HepG2 (cell line): ENCODE measurements around the gene SP6. TPM values are rescaled to one million over a fixed set of nuclear protein-coding genes. Genes with fewer than 3 reads are reported as not detected.

ENCODE experiments used
- ATAC-seq: fragments of 200-7000 bp; cut with Tn5 transposase; 3 replicates; pipeline ENCODE4 v1.9.1; 2020; ENCODE audit warnings: mild to moderate bottlenecking, moderate library complexity
- BruUV-seq: library from RNA; stranded (reverse); fragments of 400-500 nt; replicated peaks from 2 replicates; lab custom pipeline; 2021; lab: Mats Ljungman, UMichigan
- CTCF ChIA-PET: fragments of 300-600 bp; formaldehyde crosslinking; extraction: SDS; loops from one replicate; lab custom pipeline; 2021; ENCODE audit warnings: low total read pairs, inconsistent platforms, low intra/inter-chr PET ratio; lab: Yijun Ruan, JAX
- POLR2A ChIA-PET: fragments of 350-600 bp; sonication (Branson Sonifier 250); formaldehyde crosslinking; loops from one replicate; lab custom pipeline; 2020; ENCODE audit warnings: antibody characterized with exemption, inconsistent platforms; lab: Yijun Ruan, JAX
- DNase-seq: peaks from one replicate; pipeline ENCODE4 v3.0.0-alpha.2; 2015; ENCODE audit warnings: low spot score
- FAIRE-seq: peaks from 3 replicates; lab custom pipeline; 2011; peaks lifted over from hg19 to GRCh38; lab: Jason Lieb, UNC
- H2AFZ ChIP-seq: one replicate; pipeline ENCODE4 v1.6.1; 2011; ENCODE audit warnings: low read length, inconsistent platforms
- H3K27ac ChIP-seq: fragments of 300-600 bp; 3 replicates; pipeline ENCODE4 v1.8.0; 2011; ENCODE audit warnings: mixed run types, mild to moderate bottlenecking, mixed read lengths, low read length, inconsistent platforms; ENCODE audit not compliant: insufficient read depth; ENCODE audit errors: extremely low read length
- H3K27me3 ChIP-seq, 2 experiments: fragments of 200-600 bp in 1 of 2; 2 replicates in 1 of 2; 3 replicates in 1 of 2; pipeline versions ENCODE4 v1.6.0 to v1.8.0; 2011; ENCODE audit warnings: low read length in 2 of 2, mild to moderate bottlenecking in 2 of 2, moderate library complexity in 2 of 2, inconsistent platforms in 1 of 2; ENCODE audit not compliant: insufficient read depth in 2 of 2, control insufficient read depth in 1 of 2
- H3K36me3 ChIP-seq, 2 experiments: fragments of 200-600 bp in 1 of 2; replicated peaks in 1 of 2; 2 replicates in 1 of 2; 3 replicates in 1 of 2; pipeline versions ENCODE4 v1.5.1 to v1.8.0; 2011; ENCODE audit warnings: low read length in 2 of 2, inconsistent platforms in 1 of 2; ENCODE audit not compliant: insufficient read depth in 2 of 2, control insufficient read depth in 1 of 2
- H3K4me1 ChIP-seq: 2 replicates; pipeline ENCODE4 v1.5.1; 2012; ENCODE audit warnings: low read length, inconsistent platforms; ENCODE audit not compliant: insufficient read depth
- H3K4me2 ChIP-seq: 2 replicates; pipeline ENCODE4 v1.6.0; 2011; ENCODE audit warnings: low read depth, low read length, inconsistent platforms
- H3K4me3 ChIP-seq, 3 experiments: fragments of 200-600 bp in 1 of 3; sonication (generic), shearing (Covaris generic) in 1 of 3; replicated peaks in 1 of 3; 2 replicates each; pipeline ENCODE4 v1.5.1; 2011 to 2016; ENCODE audit warnings: low read length in 3 of 3, inconsistent platforms in 2 of 3, low read depth in 2 of 3, mild to moderate bottlenecking in 2 of 3, control low read depth in 1 of 3, mixed read lengths in 1 of 3; ENCODE audit not compliant: insufficient read depth in 1 of 3
- H3K79me2 ChIP-seq: one replicate; pipeline ENCODE4 v1.6.1; 2011; ENCODE audit warnings: low read length, inconsistent platforms; ENCODE audit not compliant: insufficient read depth
- H3K9ac ChIP-seq: 2 replicates; pipeline ENCODE4 v1.6.0; 2011; ENCODE audit warnings: mild to moderate bottlenecking, low read depth, low read length, inconsistent platforms; ENCODE audit not compliant: insufficient read depth
- H3K9me3 ChIP-seq: 2 replicates; pipeline ENCODE4 v1.5.1; 2012; ENCODE audit warnings: mild to moderate bottlenecking, low read length
- H4K20me1 ChIP-seq: 2 replicates; pipeline ENCODE4 v1.6.0; 2011; ENCODE audit warnings: inconsistent platforms, mild to moderate bottlenecking, low read length, moderate library complexity; ENCODE audit not compliant: insufficient read depth
- ARHGAP35 ChIP-seq: sonication (generic); formaldehyde crosslinking; IDR thresholded peaks from 2 replicates; pipeline ENCODE4 v1.9.0; 2022; ENCODE audit warnings: mild to moderate bottlenecking, inconsistent platforms, moderate library complexity, missing genetic modification reagents, borderline replicate concordance
- ATF1 ChIP-seq: IDR thresholded peaks from 2 replicates; pipeline ENCODE4 v1.6.1; 2016; ENCODE audit warnings: mild to moderate bottlenecking, control low read depth
- CAMTA2 ChIP-seq: sonication (generic); formaldehyde crosslinking; IDR thresholded peaks from 2 replicates; pipeline ENCODE4 v1.4.0; 2020; ENCODE audit warnings: mild to moderate bottlenecking, missing genetic modification reagents, borderline replicate concordance
- DRAP1 ChIP-seq: IDR thresholded peaks from 2 replicates; pipeline ENCODE4 v1.6.1; 2016; ENCODE audit warnings: missing genetic modification reagents, missing compliant biosample characterization
- GABPB1 ChIP-seq: IDR thresholded peaks from 2 replicates; pipeline ENCODE4 v1.6.1; 2016; ENCODE audit warnings: mild to moderate bottlenecking, missing genetic modification reagents, moderate library complexity, missing compliant biosample characterization
- MTF1 ChIP-seq: sonication (generic); formaldehyde crosslinking; IDR thresholded peaks from 2 replicates; pipeline ENCODE4 v1.5.0; 2020; ENCODE audit warnings: missing genetic modification reagents
- MYNN ChIP-seq: sonication (generic); formaldehyde crosslinking; IDR thresholded peaks from 2 replicates; pipeline ENCODE4 v1.4.0; 2020; ENCODE audit warnings: mild to moderate bottlenecking, low read depth, missing genetic modification reagents
- THAP11 ChIP-seq: IDR thresholded peaks from 2 replicates; pipeline ENCODE4 v1.6.1; 2016; ENCODE audit warnings: missing biosample characterization, missing genetic modification reagents
- ZFP1 ChIP-seq: IDR thresholded peaks from 2 replicates; pipeline ENCODE4 v1.6.1; 2016
- ZFP36 ChIP-seq: fragments of 150-350 bp; IDR thresholded peaks from 2 replicates; pipeline ENCODE4 v1.6.1; 2018; ENCODE audit warnings: borderline replicate concordance, low read length, low read depth; ENCODE audit not compliant: partially characterized antibody
- ZMYM2 ChIP-seq: sonication (generic); formaldehyde crosslinking; IDR thresholded peaks from 2 replicates; pipeline ENCODE4 v1.8.0; 2022; ENCODE audit warnings: mild to moderate bottlenecking, missing genetic modification reagents
- ZNF549 ChIP-seq: sonication (generic); formaldehyde crosslinking; IDR thresholded peaks from 2 replicates; pipeline ENCODE4 v1.5.0; 2020; ENCODE audit warnings: missing genetic modification reagents
- ZNF75D ChIP-seq: sonication (generic); formaldehyde crosslinking; IDR thresholded peaks from 2 replicates; pipeline ENCODE4 v1.8.1; 2023; ENCODE audit warnings: missing genetic modification reagents, mild to moderate bottlenecking, borderline replicate concordance
- ZNF766 ChIP-seq: sonication (generic); formaldehyde crosslinking; IDR thresholded peaks from 2 replicates; pipeline ENCODE4 v1.5.0; 2020; ENCODE audit warnings: missing genetic modification reagents, borderline replicate concordance
- ZNF800 ChIP-seq: sonication (generic); formaldehyde crosslinking; IDR thresholded peaks from 2 replicates; pipeline ENCODE4 v1.4.0; 2020; ENCODE audit warnings: missing genetic modification reagents
- WGBS: methylation state at CpG from one replicate; pipeline ENCODE4 v1.1.6; 2017; ENCODE audit warnings: low lambda C conversion rate; 5-methylcytosine and 5-hydroxymethylcytosine counted together
- in situ Hi-C: cut with HindIII; loops from 2 replicates; pipeline ENCODE4 v1.10.0; 2017; ENCODE audit warnings: low pct_unique_long_range_greater_than_20kb; ENCODE audit not compliant: extremely low pct_ligation_motif_present
- intact Hi-C: fragments of 100-400 bp; cut with micrococcal nuclease; formaldehyde crosslinking; loops from one replicate; pipeline ENCODE4 v1.10.0; 2022; ENCODE audit not compliant: unreplicated experiment
- polyA plus RNA-seq, 8 experiments: library from polyadenylated mRNA; depleted of rRNA in 3 of 8; stranded (reverse) in 7 of 8; unstranded in 1 of 8; fragments of >200 nt; fragmentation: Illumina TruSeq in 4 of 8; extraction: Trizol in 4 of 8; gene quantifications; 2 replicates each; pipeline versions ENCODE4 v1.2.1 to v1.2.3, GENCODE V29; 2011 to 2016; ENCODE audit warnings: low read depth in 4 of 8, missing spikeins in 1 of 8, mixed read lengths in 1 of 8; ENCODE audit not compliant: insufficient read depth in 1 of 8
- total RNA-seq, 5 experiments: library from RNA; depleted of rRNA; stranded (reverse); fragments of >200 nt; fragmentation: Illumina TruSeq; extraction: Trizol; gene quantifications; 2 replicates each; pipeline ENCODE4 v1.2.3, GENCODE V29; 2016; ENCODE audit warnings: low read depth in 1 of 5
- TF ChIP-seq, protein P1 (sequence below): sonication (generic); formaldehyde crosslinking; IDR thresholded peaks from 2 replicates; pipeline ENCODE4 v1.8.0; 2022; ENCODE audit warnings: mild to moderate bottlenecking, missing genetic modification reagents, borderline replicate concordance
- TF ChIP-seq, protein P2 (sequence below): sonication (generic); formaldehyde crosslinking; IDR thresholded peaks from 2 replicates; pipeline ENCODE4 v1.5.0; 2020; ENCODE audit warnings: mild to moderate bottlenecking, missing genetic modification reagents

SP6 gene
- total and polyA plus RNA-seq, 2 of the 13 experiments (the other 11 are each of a cell fraction or from before 2014, with no cell fraction given) = 0.07 TPM

- ATAC-seq (no peak), FAIRE-seq (no peak)
- H3K4me2 ChIP-seq = no peak overlapping the region
- no peak overlapping the region for H3K4me3 ChIP-seq
- H3K9me3 ChIP-seq = no peaks in the 10 kb centered on the region
- H3K79me2 ChIP-seq = no peaks in the 10 kb centered on the region
- H3K9ac ChIP-seq = no peak overlapping the region
- in situ Hi-C loops = no loop called here
- peaks cover 12% of the 10 kb centered on the region for H3K4me1 ChIP-seq
- TF ChIP-seq MTF1 (CRISPR knock-in tag) (no peak), MYNN (CRISPR knock-in tag) (no peak), ZFP1 (no peak), THAP11 (CRISPR knock-in tag) (no peak), ZMYM2 (CRISPR knock-in tag) (no peak), ARHGAP35 (no peak), GABPB1 (CRISPR knock-in tag) (no peak), DRAP1 (CRISPR knock-in tag) (no peak), ZNF75D (CRISPR knock-in tag) (no peak), ZFP36 (no peak), ZNF800 (CRISPR knock-in tag) (no peak), CAMTA2 (CRISPR knock-in tag) (no peak), ATF1 (CRISPR knock-in tag) (no peak), ZNF549 (CRISPR knock-in tag) (no peak), ZNF766 (CRISPR knock-in tag) (no peak)
- TF ChIP-seq, protein P1, sequence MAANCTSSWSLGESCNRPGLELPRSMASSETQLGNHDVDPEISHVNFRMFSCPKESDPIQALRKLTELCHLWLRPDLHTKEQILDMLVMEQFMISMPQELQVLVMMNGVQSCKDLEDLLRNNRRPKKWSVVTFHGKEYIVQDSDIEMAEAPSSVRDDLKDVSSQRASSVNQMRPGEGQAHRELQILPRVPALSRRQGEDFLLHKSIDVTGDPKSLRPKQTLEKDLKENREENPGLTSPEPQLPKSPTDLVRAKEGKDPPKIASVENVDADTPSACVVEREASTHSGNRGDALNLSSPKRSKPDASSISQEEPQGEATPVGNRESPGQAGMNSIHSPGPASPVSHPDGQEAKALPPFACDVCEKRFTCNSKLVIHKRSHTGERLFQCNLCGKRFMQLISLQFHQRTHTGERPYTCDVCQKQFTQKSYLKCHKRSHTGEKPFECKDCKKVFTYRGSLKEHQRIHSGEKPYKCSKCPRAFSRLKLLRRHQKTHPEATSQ (CRISPR knock-in tag) = no peak
- TF ChIP-seq, protein P2, sequence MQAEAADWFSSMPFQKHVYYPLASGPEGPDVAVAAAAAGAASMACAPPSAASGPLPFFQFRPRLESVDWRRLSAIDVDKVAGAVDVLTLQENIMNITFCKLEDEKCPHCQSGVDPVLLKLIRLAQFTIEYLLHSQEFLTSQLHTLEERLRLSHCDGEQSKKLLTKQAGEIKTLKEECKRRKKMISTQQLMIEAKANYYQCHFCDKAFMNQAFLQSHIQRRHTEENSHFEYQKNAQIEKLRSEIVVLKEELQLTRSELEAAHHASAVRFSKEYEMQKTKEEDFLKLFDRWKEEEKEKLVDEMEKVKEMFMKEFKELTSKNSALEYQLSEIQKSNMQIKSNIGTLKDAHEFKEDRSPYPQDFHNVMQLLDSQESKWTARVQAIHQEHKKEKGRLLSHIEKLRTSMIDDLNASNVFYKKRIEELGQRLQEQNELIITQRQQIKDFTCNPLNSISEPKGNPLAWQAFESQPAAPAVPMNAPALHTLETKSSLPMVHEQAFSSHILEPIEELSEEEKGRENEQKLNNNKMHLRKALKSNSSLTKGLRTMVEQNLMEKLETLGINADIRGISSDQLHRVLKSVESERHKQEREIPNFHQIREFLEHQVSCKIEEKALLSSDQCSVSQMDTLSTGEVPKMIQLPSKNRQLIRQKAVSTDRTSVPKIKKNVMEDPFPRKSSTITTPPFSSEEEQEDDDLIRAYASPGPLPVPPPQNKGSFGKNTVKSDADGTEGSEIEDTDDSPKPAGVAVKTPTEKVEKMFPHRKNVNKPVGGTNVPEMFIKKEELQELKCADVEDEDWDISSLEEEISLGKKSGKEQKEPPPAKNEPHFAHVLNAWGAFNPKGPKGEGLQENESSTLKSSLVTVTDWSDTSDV = no peak
- TF ChIP-seq, all 625 proteins: peak for 0
- CTCF ChIA-PET = no interaction called here
- no peaks in the 10 kb centered on the region for H3K36me3 ChIP-seq
- no peaks in the 10 kb centered on the region for H4K20me1 ChIP-seq
- POLR2A ChIA-PET = interaction anchor here (1.3 to 2.8 kb wide), 4 partner anchors 11 to 44 kb away, joined by 3 to 28 read pairs (median 12); partner anchors contain the start of genes LRRC46, MRPL10, SCRN2 and SP2
- H3K27me3 ChIP-seq = peaks cover 19 to 80% of the 10 kb centered on the region in 2 experiments
- intact Hi-C loops = no loop called here
- WGBS = 65% methylated on average over 11 of the region's 11 CpGs
- DNase-seq = no peak
- BruUV-seq = no TSS peak
- H2AFZ ChIP-seq = no peak overlapping the region
- H3K27ac ChIP-seq = no peak overlapping the region
These were observed 775 bp upstream of the SP6 start for GRCh38 chr17:47851764-47852112.
